OCI-LY3 (cell line): ENCODE data around the gene ME1.

Experiments used
- H2AFZ ChIP-seq: fragments of 200-600, 300-600 bp; shearing (Covaris generic); 2 replicates; pipeline ENCODE4 v1.6.0; 2014; ENCODE audit warnings: antibody characterized with exemption, low read depth, low read length
- H3K27ac ChIP-seq: fragments of 200-600, 300-600 bp; sonication (generic); 2 replicates; pipeline ENCODE4 v1.5.1; 2014; ENCODE audit warnings: mild to moderate bottlenecking, low read length, moderate library complexity, mixed read lengths
- H3K27me3 ChIP-seq: fragments of 200-600, 300-600 bp; sonication (generic); 2 replicates; pipeline ENCODE4 v1.6.1; 2014; ENCODE audit warnings: low read depth, low read length, mixed read lengths
- H3K36me3 ChIP-seq: fragments of 200-600, 300-600 bp; sonication (generic); replicated peaks from 2 replicates; pipeline ENCODE3; 2014; ENCODE audit warnings: low read depth, low read length, mixed read lengths
- H3K4me1 ChIP-seq: fragments of 300-600, 200-600 bp; sonication (generic); 2 replicates; pipeline ENCODE4 v1.6.1; 2014; ENCODE audit warnings: low read length, mixed read lengths
- H3K4me2 ChIP-seq: fragments of 200-600, 300-600 bp; sonication (generic); 2 replicates; pipeline ENCODE4 v1.6.1; 2014; ENCODE audit warnings: low read length, mixed read lengths
- H3K4me3 ChIP-seq: fragments of 300-600, 200-600 bp; sonication (generic); 2 replicates; pipeline ENCODE4 v1.5.1; 2014; ENCODE audit warnings: antibody characterized with exemption, mild to moderate bottlenecking, low read length, moderate library complexity
- H3K79me2 ChIP-seq: fragments of 300-600, 200-600 bp; shearing (Covaris generic); 2 replicates; pipeline ENCODE4 v1.6.1; 2014; ENCODE audit warnings: mild to moderate bottlenecking, low read length, mixed read lengths
- H3K9ac ChIP-seq: fragments of 300-600, 200-600 bp; shearing (Covaris generic); 2 replicates; pipeline ENCODE4 v1.6.0; 2014; ENCODE audit warnings: mild to moderate bottlenecking, low read length, moderate library complexity
- H3K9me3 ChIP-seq: fragments of 200-600, 300-600 bp; shearing (Covaris generic); 2 replicates; pipeline ENCODE4 v1.6.1; 2014; ENCODE audit warnings: low read length, mixed read lengths; ENCODE audit not compliant: insufficient read depth
- H4K20me1 ChIP-seq: fragments of 200-600, 300-600 bp; sonication (generic); 2 replicates; pipeline ENCODE4 v1.6.1; 2016; ENCODE audit warnings: low read length, mixed read lengths; ENCODE audit not compliant: insufficient read depth
- CTCF ChIP-seq: fragments of 200-600, 300-600 bp; sonication (generic); IDR thresholded peaks from 2 replicates; pipeline ENCODE4 v1.5.1; 2014; ENCODE audit warnings: antibody characterized with exemption, low read length, low read depth
- EZH2phosphoT487 ChIP-seq: fragments of 200-600 bp; shearing (Covaris generic); IDR thresholded peaks from 2 replicates; pipeline ENCODE4 v1.6.1; 2018; ENCODE audit warnings: antibody characterized with exemption, mixed run types, low read depth

ME1 gene

GRCh38 chr6:83411731-83412130 lies 19.1 kb downstream of the ME1 start:
- H3K4me1 ChIP-seq: no peaks in the 10 kb centered on the region
- H4K20me1 ChIP-seq: no peaks in the 10 kb centered on the region
- no peak overlapping the region for H3K4me2 ChIP-seq
- H3K27me3 ChIP-seq: no peaks in the 10 kb centered on the region
- no peak overlapping the region for H3K4me3 ChIP-seq
- H3K36me3 ChIP-seq: no peaks in the 10 kb centered on the region
- no peak overlapping the region for H3K9ac ChIP-seq
- no peak overlapping the region for H3K27ac ChIP-seq
- no peak overlapping the region for H2AFZ ChIP-seq
- TF ChIP-seq EZH2phosphoT487: no peak
- no peak for TF ChIP-seq CTCF
- no peaks in the 10 kb centered on the region for H3K9me3 ChIP-seq
- H3K79me2 ChIP-seq: no peaks in the 10 kb centered on the region

GRCh38 chr6:83403191-83403590 lies 27.7 kb downstream of the ME1 start:
- H3K4me1 ChIP-seq: no peaks in the 10 kb centered on the region
- no peak overlapping the region for H3K27ac ChIP-seq
- no peaks in the 10 kb centered on the region; the same call in 1 of the 2 replicates for H3K9me3 ChIP-seq
- H3K9ac ChIP-seq: no peak overlapping the region
- no peaks in the 10 kb centered on the region for H3K36me3 ChIP-seq
- no peak overlapping the region for H3K4me3 ChIP-seq
- no peaks in the 10 kb centered on the region for H3K79me2 ChIP-seq
- no peak for TF ChIP-seq CTCF
- TF ChIP-seq EZH2phosphoT487: no peak
- H3K4me2 ChIP-seq: no peak overlapping the region
- no peak overlapping the region for H2AFZ ChIP-seq
- no peaks in the 10 kb centered on the region for H3K27me3 ChIP-seq
- H4K20me1 ChIP-seq: no peaks in the 10 kb centered on the region

GRCh38 chr6:83389606-83390005 lies 41.2 kb downstream of the ME1 start:
- Histone ChIP-seq H3K4me3 (no peak overlapping the region), H3K9me3 (no peaks in the 10 kb centered on the region), H3K79me2 (no peaks in the 10 kb centered on the region), H3K9ac (no peak overlapping the region), H2AFZ (no peak overlapping the region), H4K20me1 (no peaks in the 10 kb centered on the region), H3K36me3 (no peaks in the 10 kb centered on the region), H3K4me2 (no peak overlapping the region), H3K4me1 (no peaks in the 10 kb centered on the region), H3K27me3 (no peaks in the 10 kb centered on the region), H3K27ac (no peak overlapping the region)
- no peak for TF ChIP-seq EZH2phosphoT487
- TF ChIP-seq CTCF: no peak

- Histone ChIP-seq H3K27me3 (no peaks in the 10 kb centered on the region), H3K27ac (no peak overlapping the region), H4K20me1 (no peaks in the 10 kb centered on the region), H3K9me3 (no peaks in the 10 kb centered on the region), H3K4me2 (no peak overlapping the region), H3K4me1 (no peaks in the 10 kb centered on the region), H3K9ac (no peak overlapping the region), H2AFZ (no peak overlapping the region), H3K79me2 (no peaks in the 10 kb centered on the region), H3K4me3 (no peak overlapping the region), H3K36me3 (no peaks in the 10 kb centered on the region)
- no peak for TF ChIP-seq CTCF
- TF ChIP-seq EZH2phosphoT487: no peak
Measured at GRCh38 chr6:83385473-83385872, 45.4 kb downstream of the ME1 start.
